Fibroblast of skin of scalp (primary cell): ENCODE results near the gene ADRM1.

ENCODE experiments used
- DNase-seq: peaks from one replicate; pipeline ENCODE4 v3.0.0-alpha.2; 2013

Gene ADRM1

GRCh38 chr20:62356589-62357186 is 53.9 kb downstream of the ADRM1 start:
- DNase-seq, result no peak

DNA sequence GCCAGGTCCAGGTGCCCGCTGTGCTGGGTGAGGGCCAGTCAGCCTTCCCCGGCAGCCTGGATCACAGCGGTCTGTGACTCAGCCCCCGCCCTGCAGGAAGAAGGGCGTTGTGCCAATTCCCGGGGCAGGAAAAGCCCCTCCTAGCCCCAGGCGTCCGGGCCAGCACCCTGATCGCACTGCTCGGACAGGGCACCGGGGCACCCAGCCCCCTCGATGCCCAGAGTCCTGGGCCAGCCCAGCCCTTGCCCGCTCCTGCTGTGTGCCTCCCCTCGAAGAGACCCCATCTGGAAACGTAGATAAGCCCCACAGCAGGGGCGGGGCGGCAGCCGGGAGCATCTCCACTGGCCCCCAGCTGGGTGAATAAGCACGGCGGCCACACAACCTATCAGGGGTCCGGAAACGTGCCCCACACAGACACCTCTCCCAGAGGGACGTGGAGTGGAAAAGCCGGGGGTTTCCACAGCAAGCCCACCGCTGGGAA is 54.4 kb downstream of the ADRM1 start:
- peak; percentile 68 for DNase-seq

DNA sequence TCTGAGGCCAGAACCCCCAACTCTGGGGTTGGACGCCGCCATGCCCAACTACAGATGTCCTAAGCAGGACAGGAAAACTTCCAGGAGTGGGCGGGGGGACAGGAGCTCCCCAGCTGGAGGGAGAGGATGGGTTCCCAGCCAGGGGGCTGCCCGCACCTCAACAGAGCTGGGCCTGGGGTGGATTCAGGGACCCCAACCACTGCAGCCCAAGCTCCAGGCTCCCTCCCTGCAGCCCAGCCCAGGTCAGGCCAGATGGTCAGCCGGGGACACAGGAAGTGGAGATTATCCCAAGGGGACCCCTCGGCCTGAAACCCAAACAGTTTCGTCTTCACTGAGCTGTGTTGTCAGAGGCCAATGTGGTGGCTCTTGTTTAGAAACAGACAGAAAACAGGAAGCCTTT is 54.9 kb downstream of the ADRM1 start:
- DNase-seq, result no peak
